GM23338 (cell line): ENCODE data around the gene MICAL2. TPM values are rescaled to one million over a fixed set of nuclear protein-coding genes. Genes with fewer than 3 reads are reported as not detected.

Experiments
- ATAC-seq: fragments of 200-7000 bp; cut with Tn5 transposase; 3 replicates; pipeline ENCODE4 v1.9.1; 2020
- DNase-seq: peaks from one replicate; pipeline ENCODE4 v3.0.0-alpha.2; 2015; ENCODE audit warnings: low spot score
- H2AFZ ChIP-seq: fragments of 200-600 bp; sonication (generic); 2 replicates; pipeline ENCODE4 v1.8.0; 2016; ENCODE audit warnings: antibody characterized with exemption, mild to moderate bottlenecking, moderate library complexity
- H3F3A ChIP-seq: fragments of 200-600 bp; sonication (generic); replicated peaks from 2 replicates; pipeline ENCODE4 v1.8.0; 2017; ENCODE audit warnings: antibody characterized with exemption, mixed run types, low read depth
- H3K27ac ChIP-seq: fragments of 200-600 bp; sonication (generic); 2 replicates; pipeline ENCODE4 v1.6.1; 2016; ENCODE audit warnings: low read depth
- H3K27me3 ChIP-seq: fragments of 200-600 bp; sonication (generic); 2 replicates; pipeline ENCODE4 v1.8.0; 2016; ENCODE audit warnings: mild to moderate bottlenecking, mixed run types, moderate library complexity; ENCODE audit not compliant: insufficient read depth
- H3K36me3 ChIP-seq: fragments of 200-600 bp; sonication (generic); 2 replicates; pipeline ENCODE4 v1.8.0; 2016; ENCODE audit warnings: mild to moderate bottlenecking; ENCODE audit not compliant: insufficient read depth
- H3K4me1 ChIP-seq: fragments of 200-600 bp; sonication (generic); 2 replicates; pipeline ENCODE4 v1.8.0; 2016; ENCODE audit warnings: mild to moderate bottlenecking, moderate library complexity; ENCODE audit not compliant: insufficient read depth
- H3K4me2 ChIP-seq: fragments of 200-600 bp; sonication (generic); 2 replicates; pipeline ENCODE4 v1.7.1; 2017; ENCODE audit warnings: mixed run types
- H3K4me3 ChIP-seq: fragments of 200-600 bp; sonication (generic); 2 replicates; pipeline ENCODE4 v1.6.1; 2016; ENCODE audit warnings: mixed run types
- H3K79me2 ChIP-seq: fragments of 200-600 bp; sonication (generic); replicated peaks from 2 replicates; pipeline ENCODE4 v1.8.0; 2017; ENCODE audit warnings: mild to moderate bottlenecking; ENCODE audit not compliant: insufficient read depth
- H3K9me2 ChIP-seq: fragments of 200-600 bp; sonication (generic); 2 replicates; pipeline ENCODE4 v1.8.0; 2017; ENCODE audit not compliant: insufficient read depth
- H4K20me1 ChIP-seq: fragments of 200-600 bp; sonication (generic); replicated peaks from 2 replicates; pipeline ENCODE4 v1.8.0; 2017; ENCODE audit warnings: mild to moderate bottlenecking; ENCODE audit not compliant: insufficient read depth
- H3K27ac Mint-ChIP-seq: 2 replicates; pipeline ENCODE4 v1.8.0; 2020; ENCODE audit warnings: inconsistent platforms, mild to moderate bottlenecking, moderate library complexity, mixed read lengths
- H3K27me3 Mint-ChIP-seq: 3 replicates; pipeline ENCODE4 v1.8.0; 2022; ENCODE audit warnings: low read depth, mild to moderate bottlenecking, moderate library complexity, mixed read lengths, inconsistent platforms; ENCODE audit not compliant: insufficient read depth, poor library complexity
- H3K36me3 Mint-ChIP-seq: 3 replicates; pipeline ENCODE4 v1.8.0; 2021; ENCODE audit warnings: low read depth, mild to moderate bottlenecking, inconsistent platforms, moderate library complexity, mixed read lengths
- H3K4me1 Mint-ChIP-seq: 3 replicates; pipeline ENCODE4 v1.8.0; 2020; ENCODE audit warnings: mild to moderate bottlenecking, inconsistent platforms, mixed read lengths
- H3K4me3 Mint-ChIP-seq: 3 replicates; pipeline ENCODE4 v1.8.0; 2021; ENCODE audit warnings: moderate library complexity, mild to moderate bottlenecking, inconsistent platforms, mixed read lengths
- H3K9me3 Mint-ChIP-seq: 3 replicates; pipeline ENCODE4 v1.8.0; 2020; ENCODE audit warnings: moderate library complexity, mild to moderate bottlenecking, inconsistent platforms, mixed read lengths
- CREB1 ChIP-seq: fragments of 250-450 bp; sonication (Bioruptor Pico); IDR thresholded peaks from 2 replicates; pipeline ENCODE4 v1.5.0; 2020; ENCODE audit warnings: low read depth, mild to moderate bottlenecking, moderate library complexity
- EZH2 ChIP-seq: fragments of 200-600 bp; sonication (generic); IDR thresholded peaks from one replicate; pipeline ENCODE4 v1.8.0; 2017; ENCODE audit warnings: antibody characterized with exemption, mild to moderate bottlenecking, low read depth; ENCODE audit not compliant: unreplicated experiment
- EZH2phosphoT487 ChIP-seq: fragments of 200-600 bp; sonication (generic); IDR thresholded peaks from one replicate; pipeline ENCODE4 v1.8.1; 2018; ENCODE audit warnings: antibody characterized with exemption; ENCODE audit not compliant: unreplicated experiment
- JUNB ChIP-seq: IDR thresholded peaks from one replicate; pipeline ENCODE4 v1.6.1; 2016; ENCODE audit warnings: antibody characterized with exemption; ENCODE audit not compliant: unreplicated experiment
- NANOG ChIP-seq: IDR thresholded peaks from 2 replicates; pipeline ENCODE4 v1.6.1; 2016; ENCODE audit warnings: antibody characterized with exemption, borderline replicate concordance
- POLR2AphosphoS5 ChIP-seq: IDR thresholded peaks from 2 replicates; pipeline ENCODE4 v1.6.1; 2016; ENCODE audit warnings: antibody characterized with exemption, low read depth
- STAT1 ChIP-seq: IDR thresholded peaks from one replicate; pipeline ENCODE4 v1.6.1; 2016; ENCODE audit warnings: antibody characterized with exemption; ENCODE audit not compliant: unreplicated experiment
- ZNF114 ChIP-seq: fragments of 250-450 bp; sonication (Bioruptor Pico); IDR thresholded peaks from 2 replicates; pipeline ENCODE4 v1.5.0; 2020; ENCODE audit warnings: mild to moderate bottlenecking, moderate library complexity
- ZNF331 ChIP-seq: fragments of 250-450 bp; sonication (Bioruptor Pico); IDR thresholded peaks from 2 replicates; pipeline ENCODE4 v1.5.0; 2020; ENCODE audit warnings: low read depth, mild to moderate bottlenecking, moderate library complexity
- polyA plus RNA-seq: library from polyadenylated mRNA; unstranded; fragments of >200 nt; fragmentation: Nextera tagmentation; extraction: Ambion mirVana; gene quantifications from 2 replicates; pipeline ENCODE4 v1.2.1, GENCODE V29; 2016
- total RNA-seq: library from RNA; depleted of rRNA; stranded (reverse); fragments of >200 nt; shearing (Covaris generic); gene quantifications from 2 replicates; pipeline ENCODE4 v1.2.3, GENCODE V29; 2014
- TF ChIP-seq, protein P1 (sequence below): IDR thresholded peaks from 2 replicates; pipeline ENCODE4 v1.6.1; 2016; ENCODE audit warnings: antibody characterized with exemption
- TF ChIP-seq, protein P2 (sequence below), 2 experiments: fragments of 200-600 bp in 1 of 2; sonication (generic) in 1 of 2; conservative IDR thresholded peaks; 2 replicates each; pipeline versions ENCODE4 v1.5.1 to v1.6.1; 2016 to 2017; ENCODE audit warnings: antibody characterized with exemption in 2 of 2, low read depth in 2 of 2, mild to moderate bottlenecking in 2 of 2, moderate library complexity in 1 of 2
- TF ChIP-seq, protein P3 (sequence below): fragments of 250-450 bp; sonication (Bioruptor Pico); IDR thresholded peaks from 2 replicates; pipeline ENCODE4 v1.5.0; 2020; ENCODE audit warnings: mild to moderate bottlenecking, moderate library complexity
- TF ChIP-seq, protein P4 (sequence below): IDR thresholded peaks from one replicate; pipeline ENCODE4 v1.6.1; 2018; ENCODE audit warnings: antibody characterized with exemption; ENCODE audit not compliant: unreplicated experiment

Gene MICAL2
- total and polyA plus RNA-seq, 2 experiments from 2014 or later, result 0.66 to 1.4 TPM

DNA sequence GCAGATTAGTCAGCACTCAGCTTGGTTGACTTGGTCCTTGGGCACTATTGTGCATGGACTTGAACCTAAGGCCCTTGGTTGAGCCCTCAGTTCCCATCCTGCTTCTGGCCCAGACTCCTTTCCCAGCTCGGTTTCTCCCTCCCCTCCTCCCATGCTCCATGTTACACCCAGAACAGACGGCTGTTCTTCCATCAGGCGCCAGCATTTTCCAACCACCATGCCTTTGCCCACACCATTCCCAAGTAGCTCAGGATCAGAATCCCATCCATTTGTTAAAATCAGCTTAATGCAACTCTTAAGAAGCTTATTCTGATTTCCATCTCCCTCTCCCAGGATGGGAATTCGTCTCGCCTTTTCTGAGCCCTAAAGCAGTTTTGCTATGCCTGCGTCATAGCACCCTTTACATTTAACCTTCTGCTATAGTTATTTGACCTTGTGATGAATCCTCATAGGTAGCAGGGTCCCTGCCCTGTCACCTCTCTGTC is 110.7 kb downstream of the MICAL2 start:
- H2AFZ ChIP-seq, result no peak overlapping the region
- Mint-ChIP-seq H3K36me3 (no peaks in the 10 kb centered on the region), H3K27ac (no peak overlapping the region), H3K27me3 (peaks cover 3% of the 10 kb centered on the region), H3K9me3 (no peaks in the 10 kb centered on the region; the same call in 2 of the 3 replicates), H3K4me3 (no peak overlapping the region), H3K4me1 (peaks cover 4% of the 10 kb centered on the region; the same call in 2 of the 3 replicates)
- H3K36me3 ChIP-seq, result no peaks in the 10 kb centered on the region
- H3K4me1 ChIP-seq, result no peaks in the 10 kb centered on the region
- no peak overlapping the region for H3K4me2 ChIP-seq
- H4K20me1 ChIP-seq, result no peaks in the 10 kb centered on the region
- H3K27ac ChIP-seq, result no peak overlapping the region
- TF ChIP-seq, protein P1, sequence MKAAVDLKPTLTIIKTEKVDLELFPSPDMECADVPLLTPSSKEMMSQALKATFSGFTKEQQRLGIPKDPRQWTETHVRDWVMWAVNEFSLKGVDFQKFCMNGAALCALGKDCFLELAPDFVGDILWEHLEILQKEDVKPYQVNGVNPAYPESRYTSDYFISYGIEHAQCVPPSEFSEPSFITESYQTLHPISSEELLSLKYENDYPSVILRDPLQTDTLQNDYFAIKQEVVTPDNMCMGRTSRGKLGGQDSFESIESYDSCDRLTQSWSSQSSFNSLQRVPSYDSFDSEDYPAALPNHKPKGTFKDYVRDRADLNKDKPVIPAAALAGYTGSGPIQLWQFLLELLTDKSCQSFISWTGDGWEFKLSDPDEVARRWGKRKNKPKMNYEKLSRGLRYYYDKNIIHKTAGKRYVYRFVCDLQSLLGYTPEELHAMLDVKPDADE, result no peak
- TF ChIP-seq, protein P2, sequence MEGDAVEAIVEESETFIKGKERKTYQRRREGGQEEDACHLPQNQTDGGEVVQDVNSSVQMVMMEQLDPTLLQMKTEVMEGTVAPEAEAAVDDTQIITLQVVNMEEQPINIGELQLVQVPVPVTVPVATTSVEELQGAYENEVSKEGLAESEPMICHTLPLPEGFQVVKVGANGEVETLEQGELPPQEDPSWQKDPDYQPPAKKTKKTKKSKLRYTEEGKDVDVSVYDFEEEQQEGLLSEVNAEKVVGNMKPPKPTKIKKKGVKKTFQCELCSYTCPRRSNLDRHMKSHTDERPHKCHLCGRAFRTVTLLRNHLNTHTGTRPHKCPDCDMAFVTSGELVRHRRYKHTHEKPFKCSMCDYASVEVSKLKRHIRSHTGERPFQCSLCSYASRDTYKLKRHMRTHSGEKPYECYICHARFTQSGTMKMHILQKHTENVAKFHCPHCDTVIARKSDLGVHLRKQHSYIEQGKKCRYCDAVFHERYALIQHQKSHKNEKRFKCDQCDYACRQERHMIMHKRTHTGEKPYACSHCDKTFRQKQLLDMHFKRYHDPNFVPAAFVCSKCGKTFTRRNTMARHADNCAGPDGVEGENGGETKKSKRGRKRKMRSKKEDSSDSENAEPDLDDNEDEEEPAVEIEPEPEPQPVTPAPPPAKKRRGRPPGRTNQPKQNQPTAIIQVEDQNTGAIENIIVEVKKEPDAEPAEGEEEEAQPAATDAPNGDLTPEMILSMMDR (conservative IDR thresholded peaks at IDR 0.05; ENCODE audit: low read depth in 2 of 2), result no peak
- TF ChIP-seq ZNF114 (CRISPR knock-in tag), result no peak
- TF ChIP-seq NANOG, result no peak
- TF ChIP-seq EZH2, result no peak
- TF ChIP-seq EZH2phosphoT487, result no peak
- no peak for TF ChIP-seq POLR2AphosphoS5
- TF ChIP-seq, protein P3, sequence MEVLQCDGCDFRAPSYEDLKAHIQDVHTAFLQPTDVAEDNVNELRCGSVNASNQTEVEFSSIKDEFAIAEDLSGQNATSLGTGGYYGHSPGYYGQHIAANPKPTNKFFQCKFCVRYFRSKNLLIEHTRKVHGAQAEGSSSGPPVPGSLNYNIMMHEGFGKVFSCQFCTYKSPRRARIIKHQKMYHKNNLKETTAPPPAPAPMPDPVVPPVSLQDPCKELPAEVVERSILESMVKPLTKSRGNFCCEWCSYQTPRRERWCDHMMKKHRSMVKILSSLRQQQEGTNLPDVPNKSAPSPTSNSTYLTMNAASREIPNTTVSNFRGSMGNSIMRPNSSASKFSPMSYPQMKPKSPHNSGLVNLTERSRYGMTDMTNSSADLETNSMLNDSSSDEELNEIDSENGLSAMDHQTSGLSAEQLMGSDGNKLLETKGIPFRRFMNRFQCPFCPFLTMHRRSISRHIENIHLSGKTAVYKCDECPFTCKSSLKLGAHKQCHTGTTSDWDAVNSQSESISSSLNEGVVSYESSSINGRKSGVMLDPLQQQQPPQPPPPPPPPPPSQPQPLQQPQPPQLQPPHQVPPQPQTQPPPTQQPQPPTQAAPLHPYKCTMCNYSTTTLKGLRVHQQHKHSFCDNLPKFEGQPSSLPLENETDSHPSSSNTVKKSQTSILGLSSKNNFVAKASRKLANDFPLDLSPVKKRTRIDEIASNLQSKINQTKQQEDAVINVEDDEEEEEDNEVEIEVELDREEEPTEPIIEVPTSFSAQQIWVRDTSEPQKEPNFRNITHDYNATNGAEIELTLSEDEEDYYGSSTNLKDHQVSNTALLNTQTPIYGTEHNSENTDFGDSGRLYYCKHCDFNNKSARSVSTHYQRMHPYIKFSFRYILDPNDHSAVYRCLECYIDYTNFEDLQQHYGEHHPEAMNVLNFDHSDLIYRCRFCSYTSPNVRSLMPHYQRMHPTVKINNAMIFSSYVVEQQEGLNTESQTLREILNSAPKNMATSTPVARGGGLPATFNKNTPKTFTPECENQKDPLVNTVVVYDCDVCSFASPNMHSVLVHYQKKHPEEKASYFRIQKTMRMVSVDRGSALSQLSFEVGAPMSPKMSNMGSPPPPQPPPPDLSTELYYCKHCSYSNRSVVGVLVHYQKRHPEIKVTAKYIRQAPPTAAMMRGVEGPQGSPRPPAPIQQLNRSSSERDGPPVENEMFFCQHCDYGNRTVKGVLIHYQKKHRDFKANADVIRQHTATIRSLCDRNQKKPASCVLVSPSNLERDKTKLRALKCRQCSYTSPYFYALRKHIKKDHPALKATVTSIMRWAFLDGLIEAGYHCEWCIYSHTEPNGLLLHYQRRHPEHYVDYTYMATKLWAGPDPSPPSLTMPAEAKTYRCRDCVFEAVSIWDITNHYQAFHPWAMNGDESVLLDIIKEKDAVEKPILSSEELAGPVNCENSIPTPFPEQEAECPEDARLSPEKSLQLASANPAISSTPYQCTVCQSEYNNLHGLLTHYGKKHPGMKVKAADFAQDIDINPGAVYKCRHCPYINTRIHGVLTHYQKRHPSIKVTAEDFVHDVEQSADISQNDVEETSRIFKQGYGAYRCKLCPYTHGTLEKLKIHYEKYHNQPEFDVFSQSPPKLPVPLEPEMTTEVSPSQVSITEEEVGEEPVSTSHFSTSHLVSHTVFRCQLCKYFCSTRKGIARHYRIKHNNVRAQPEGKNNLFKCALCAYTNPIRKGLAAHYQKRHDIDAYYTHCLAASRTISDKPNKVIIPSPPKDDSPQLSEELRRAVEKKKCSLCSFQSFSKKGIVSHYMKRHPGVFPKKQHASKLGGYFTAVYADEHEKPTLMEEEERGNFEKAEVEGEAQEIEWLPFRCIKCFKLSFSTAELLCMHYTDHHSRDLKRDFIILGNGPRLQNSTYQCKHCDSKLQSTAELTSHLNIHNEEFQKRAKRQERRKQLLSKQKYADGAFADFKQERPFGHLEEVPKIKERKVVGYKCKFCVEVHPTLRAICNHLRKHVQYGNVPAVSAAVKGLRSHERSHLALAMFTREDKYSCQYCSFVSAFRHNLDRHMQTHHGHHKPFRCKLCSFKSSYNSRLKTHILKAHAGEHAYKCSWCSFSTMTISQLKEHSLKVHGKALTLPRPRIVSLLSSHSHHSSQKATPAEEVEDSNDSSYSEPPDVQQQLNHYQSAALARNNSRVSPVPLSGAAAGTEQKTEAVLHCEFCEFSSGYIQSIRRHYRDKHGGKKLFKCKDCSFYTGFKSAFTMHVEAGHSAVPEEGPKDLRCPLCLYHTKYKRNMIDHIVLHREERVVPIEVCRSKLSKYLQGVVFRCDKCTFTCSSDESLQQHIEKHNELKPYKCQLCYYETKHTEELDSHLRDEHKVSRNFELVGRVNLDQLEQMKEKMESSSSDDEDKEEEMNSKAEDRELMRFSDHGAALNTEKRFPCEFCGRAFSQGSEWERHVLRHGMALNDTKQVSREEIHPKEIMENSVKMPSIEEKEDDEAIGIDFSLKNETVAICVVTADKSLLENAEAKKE, result no peak
- TF ChIP-seq, protein P4, sequence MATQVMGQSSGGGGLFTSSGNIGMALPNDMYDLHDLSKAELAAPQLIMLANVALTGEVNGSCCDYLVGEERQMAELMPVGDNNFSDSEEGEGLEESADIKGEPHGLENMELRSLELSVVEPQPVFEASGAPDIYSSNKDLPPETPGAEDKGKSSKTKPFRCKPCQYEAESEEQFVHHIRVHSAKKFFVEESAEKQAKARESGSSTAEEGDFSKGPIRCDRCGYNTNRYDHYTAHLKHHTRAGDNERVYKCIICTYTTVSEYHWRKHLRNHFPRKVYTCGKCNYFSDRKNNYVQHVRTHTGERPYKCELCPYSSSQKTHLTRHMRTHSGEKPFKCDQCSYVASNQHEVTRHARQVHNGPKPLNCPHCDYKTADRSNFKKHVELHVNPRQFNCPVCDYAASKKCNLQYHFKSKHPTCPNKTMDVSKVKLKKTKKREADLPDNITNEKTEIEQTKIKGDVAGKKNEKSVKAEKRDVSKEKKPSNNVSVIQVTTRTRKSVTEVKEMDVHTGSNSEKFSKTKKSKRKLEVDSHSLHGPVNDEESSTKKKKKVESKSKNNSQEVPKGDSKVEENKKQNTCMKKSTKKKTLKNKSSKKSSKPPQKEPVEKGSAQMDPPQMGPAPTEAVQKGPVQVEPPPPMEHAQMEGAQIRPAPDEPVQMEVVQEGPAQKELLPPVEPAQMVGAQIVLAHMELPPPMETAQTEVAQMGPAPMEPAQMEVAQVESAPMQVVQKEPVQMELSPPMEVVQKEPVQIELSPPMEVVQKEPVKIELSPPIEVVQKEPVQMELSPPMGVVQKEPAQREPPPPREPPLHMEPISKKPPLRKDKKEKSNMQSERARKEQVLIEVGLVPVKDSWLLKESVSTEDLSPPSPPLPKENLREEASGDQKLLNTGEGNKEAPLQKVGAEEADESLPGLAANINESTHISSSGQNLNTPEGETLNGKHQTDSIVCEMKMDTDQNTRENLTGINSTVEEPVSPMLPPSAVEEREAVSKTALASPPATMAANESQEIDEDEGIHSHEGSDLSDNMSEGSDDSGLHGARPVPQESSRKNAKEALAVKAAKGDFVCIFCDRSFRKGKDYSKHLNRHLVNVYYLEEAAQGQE, result no peak
- TF ChIP-seq JUNB, result no peak
- no peak for TF ChIP-seq ZNF331 (CRISPR knock-in tag)
- no peak for TF ChIP-seq STAT1
- no peak for TF ChIP-seq CREB1
- no peaks in the 10 kb centered on the region for H3K9me2 ChIP-seq
- H3K27me3 ChIP-seq, result no peaks in the 10 kb centered on the region
- no peak overlapping the region for H3K4me3 ChIP-seq
- H3F3A ChIP-seq, result no peaks in the 10 kb centered on the region
- ATAC-seq (no peak), DNase-seq (no peak)
- no peaks in the 10 kb centered on the region for H3K79me2 ChIP-seq
